HG02571 (cell line): Measurements from ENCODE around the gene TAGLN2.

Experiments used
- ATAC-seq: cut with Tn5 transposase; IDR thresholded peaks from one replicate; pipeline ENCODE4 v1.9.1; 2021; ENCODE audit warnings: mild to moderate bottlenecking, moderate library complexity; ENCODE audit not compliant: unreplicated experiment

The TAGLN2 gene

GRCh38 chr1:159949981-159950381, 24.7 kb upstream of the TAGLN2 start:
- ATAC-seq: no peak

- ATAC-seq: no peak
These were observed 23.8 kb upstream of the TAGLN2 start for GRCh38 chr1:159949123-159949522.

- ATAC-seq: no peak
These were observed 22.6 kb upstream of the TAGLN2 start for GRCh38 chr1:159947942-159948341.

GRCh38 chr1:159946242-159947187, 21.2 kb upstream of the TAGLN2 start:
- no peak for ATAC-seq

- no peak for ATAC-seq
These were observed 20.4 kb upstream of the TAGLN2 start, which contains the start of gene IGSF9 for GRCh38 chr1:159945483-159946241. IGSF9 (minus strand) TSS chr1:159945613; CDS start chr1:159943454, 2,159 bp downstream.

GRCh38 chr1:159944623-159945455, 19.5 kb upstream of the TAGLN2 start:
- ATAC-seq: no peak

- ATAC-seq: no peak
These were observed 18.8 kb upstream of the TAGLN2 start for GRCh38 chr1:159943908-159944622.

GRCh38 chr1:159943278-159943640, 18.0 kb upstream of the TAGLN2 start:
- no peak for ATAC-seq

- ATAC-seq: no peak
These were observed 17.4 kb upstream of the TAGLN2 start for GRCh38 chr1:159942632-159943277.

- no peak for ATAC-seq
These were observed 16.6 kb upstream of the TAGLN2 start for GRCh38 chr1:159941591-159942560.

GRCh38 chr1:159941141-159941540, 15.8 kb upstream of the TAGLN2 start:
- ATAC-seq: no peak

- no peak for ATAC-seq
These were observed 14.8 kb upstream of the TAGLN2 start for GRCh38 chr1:159940006-159940620.

GRCh38 chr1:159939678-159940002, 14.3 kb upstream of the TAGLN2 start:
- ATAC-seq: no peak

- ATAC-seq: no peak
These were observed 13.8 kb upstream of the TAGLN2 start for GRCh38 chr1:159938905-159939677.

- ATAC-seq: no peak
These were observed 13.0 kb upstream of the TAGLN2 start for GRCh38 chr1:159938211-159938852.

- ATAC-seq: no peak
These were observed 11.9 kb upstream of the TAGLN2 start for GRCh38 chr1:159937054-159937750.
